HG02642 (cell line): ENCODE data around the gene RPS5.
"Not testable (repeated sequence)": the region's sequence is repeated elsewhere in the genome, so short reads cannot be mapped to it uniquely, and the experiment has no call there.

Experiments used
- ATAC-seq: cut with Tn5 transposase; IDR thresholded peaks from one replicate; pipeline ENCODE4 v1.9.1; 2021; ENCODE audit warnings: mild to moderate bottlenecking; ENCODE audit not compliant: unreplicated experiment, poor library complexity

Gene RPS5

GRCh38 chr19:58386576-58387337 is at the start of gene RPS5:
TSS of gene RPS5 (plus strand) at chr19:58387269. CDS start at chr19:58388138, 869 bp downstream.
- peak; percentile 83 for ATAC-seq

GRCh38 chr19:58338336-58338735 is 48.7 kb upstream of the RPS5 start:
- ATAC-seq: no peak

GRCh38 chr19:58338825-58339558 is 48.1 kb upstream of the RPS5 start:
- no peak for ATAC-seq

- no peak for ATAC-seq
These were observed 41.5 kb upstream of the RPS5 start for GRCh38 chr19:58345558-58345957.

- ATAC-seq: peak; percentile 89
These were observed 39.8 kb upstream of the RPS5 start for GRCh38 chr19:58346961-58347929.

GRCh38 chr19:58348080-58348479 is 39.0 kb upstream of the RPS5 start:
- not testable (repeated sequence) for ATAC-seq

- ATAC-seq: no peak
These were observed 37.5 kb upstream of the RPS5 start for GRCh38 chr19:58349590-58349989.

- no peak for ATAC-seq
These were observed 36.8 kb upstream of the RPS5 start for GRCh38 chr19:58350001-58350861.

GRCh38 chr19:58350871-58351557 is 36.1 kb upstream of the RPS5 start:
- no peak for ATAC-seq

GRCh38 chr19:58351558-58351878 is 35.6 kb upstream of the RPS5 start:
- ATAC-seq: no peak

GRCh38 chr19:58351990-58352755 is 34.9 kb upstream of the RPS5 start:
- ATAC-seq: no peak

GRCh38 chr19:58352760-58353671 is 34.1 kb upstream of the RPS5 start, which contains the start of gene A1BG:
TSS of gene A1BG (minus strand) at chr19:58353492. CDS start at chr19:58353437, 55 bp downstream.
- ATAC-seq: no peak

GRCh38 chr19:58353717-58354477 is 33.2 kb upstream of the RPS5 start:
- ATAC-seq: no peak

GRCh38 chr19:58354478-58355030 is 32.5 kb upstream of the RPS5 start:
- no peak for ATAC-seq

- ATAC-seq: no peak
These were observed 31.8 kb upstream of the RPS5 start for GRCh38 chr19:58355215-58355796.
